CD1c-positive myeloid dendritic cell (primary cell): Measurements from ENCODE around the gene IFNL3.
"Not testable (repeated sequence)": the region's sequence is repeated elsewhere in the genome, so short reads cannot be mapped to it uniquely, and the experiment has no call there.

Experiments
- DNase-seq: peaks from one replicate; pipeline ENCODE4 v3.0.0-alpha.2; 2016; ENCODE audit errors: extremely low spot score

IFNL3 gene

DNA sequence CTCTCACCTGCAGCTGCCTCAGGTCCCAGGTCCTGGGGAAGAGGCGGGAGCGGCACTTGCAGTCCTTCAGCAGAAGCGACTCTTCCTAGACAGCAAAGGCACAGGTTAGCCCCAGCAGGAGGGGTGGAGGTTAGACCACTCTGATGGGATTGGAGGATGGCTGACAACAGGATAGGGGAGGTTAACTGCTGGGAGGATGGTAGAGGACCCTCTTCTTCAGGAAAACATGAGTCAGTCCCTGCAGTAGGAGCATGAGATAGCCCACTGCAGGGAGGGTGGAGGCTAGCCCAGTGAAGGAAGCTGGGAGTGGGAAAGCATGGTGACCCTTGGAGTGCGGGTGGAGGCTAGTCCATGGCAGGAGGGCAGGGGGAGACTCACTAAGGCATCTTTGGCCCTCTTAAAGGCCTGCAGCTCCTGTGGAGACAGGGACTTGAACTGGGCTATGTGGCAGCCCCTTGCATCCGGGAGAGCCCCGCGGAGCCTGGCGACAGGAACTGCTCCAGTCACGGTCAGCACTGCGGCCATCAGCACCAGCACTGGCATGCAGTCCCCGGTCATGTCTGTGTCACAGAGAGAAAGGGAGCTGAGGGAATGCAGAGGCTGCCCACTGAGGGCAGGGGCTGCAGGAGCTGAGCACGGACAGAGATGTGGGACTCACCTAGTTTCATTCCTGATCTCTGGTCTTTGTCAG lies at the start of gene IFNL3:
Gene IFNL3, minus strand, starts transcription at position 597 of the 691 bp plus-strand sequence. Its CDS starts 39 bp downstream, at position 558.
- DNase-seq: not testable (repeated sequence)

DNA sequence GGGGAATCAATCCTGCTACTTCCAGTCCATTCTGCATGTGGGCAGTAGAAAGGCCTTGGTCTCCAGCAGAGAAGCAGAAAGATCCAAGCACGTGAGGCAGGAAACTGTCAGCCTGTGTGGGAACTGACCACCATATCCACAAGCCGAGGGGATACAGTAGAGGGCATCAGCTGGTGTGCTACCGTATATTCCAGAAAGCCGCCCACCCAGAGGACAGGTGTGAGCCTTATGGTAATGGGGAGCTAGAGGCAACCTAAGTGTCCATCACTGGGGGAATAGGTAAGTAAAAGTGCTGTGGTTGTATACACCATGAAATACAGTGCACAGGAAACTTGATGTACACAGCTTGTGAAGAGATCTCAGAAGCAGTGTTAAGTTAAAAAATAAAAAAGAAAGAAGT lies 48.6 kb upstream of the IFNL3 start:
- DNase-seq: no peak

DNA sequence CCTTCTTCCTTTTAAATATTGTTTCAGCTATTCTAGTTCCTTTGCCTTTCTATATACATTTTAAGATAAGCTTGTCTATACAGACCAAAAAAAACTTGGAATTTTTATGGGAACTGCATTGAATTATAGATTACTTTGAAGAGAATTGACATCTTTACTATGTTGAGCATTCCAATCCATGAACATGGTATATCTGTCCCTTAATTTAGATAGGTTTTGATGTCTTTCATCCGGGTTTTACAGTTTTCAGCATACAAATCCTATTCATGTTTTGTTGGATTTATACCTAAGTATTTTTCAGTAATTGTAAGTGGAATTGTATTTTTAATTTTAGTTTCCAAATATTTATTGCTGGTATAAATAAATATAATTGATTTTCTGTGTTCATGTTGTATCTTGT lies 39.2 kb upstream of the IFNL3 start:
- no peak for DNase-seq

DNA sequence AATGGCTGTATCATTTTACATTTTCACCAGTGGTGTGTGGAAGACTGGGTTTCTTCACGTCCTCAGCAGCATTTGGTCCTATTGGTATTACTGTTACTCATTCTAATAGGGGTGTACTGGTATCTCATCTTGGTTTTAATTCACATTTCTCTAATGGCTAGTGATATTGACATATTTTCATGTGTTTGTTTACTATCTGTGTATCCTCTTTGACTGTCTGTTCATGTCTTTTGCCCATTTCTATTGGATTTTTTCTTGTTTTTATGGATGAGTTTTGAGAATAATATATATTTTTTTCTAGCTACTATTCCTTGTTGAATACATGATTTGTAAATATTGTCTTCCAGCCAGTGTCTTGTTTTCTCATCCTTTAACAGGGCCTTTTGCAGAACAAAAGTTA lies 37.2 kb upstream of the IFNL3 start:
- no peak for DNase-seq

DNA sequence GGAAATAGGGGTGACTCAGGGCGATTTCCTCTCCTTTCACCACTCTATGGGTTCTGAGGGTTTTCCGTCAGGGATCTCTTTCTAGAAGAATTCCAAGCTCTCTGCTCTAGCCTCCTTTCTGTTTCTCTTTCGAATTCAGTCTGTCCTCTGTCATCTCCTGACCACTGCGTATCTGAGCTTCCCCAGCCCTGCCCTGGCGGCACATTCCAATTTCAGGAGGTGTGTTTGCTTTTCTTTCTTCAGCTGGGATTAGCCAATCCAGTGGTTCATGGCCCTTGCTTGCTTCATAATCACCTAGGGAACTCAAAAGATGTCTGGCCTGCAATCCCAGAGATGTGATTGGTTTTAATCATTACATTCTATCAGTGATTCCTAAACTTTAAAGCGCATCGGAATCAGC lies 32.8 kb upstream of the IFNL3 start:
- DNase-seq: no peak

DNA sequence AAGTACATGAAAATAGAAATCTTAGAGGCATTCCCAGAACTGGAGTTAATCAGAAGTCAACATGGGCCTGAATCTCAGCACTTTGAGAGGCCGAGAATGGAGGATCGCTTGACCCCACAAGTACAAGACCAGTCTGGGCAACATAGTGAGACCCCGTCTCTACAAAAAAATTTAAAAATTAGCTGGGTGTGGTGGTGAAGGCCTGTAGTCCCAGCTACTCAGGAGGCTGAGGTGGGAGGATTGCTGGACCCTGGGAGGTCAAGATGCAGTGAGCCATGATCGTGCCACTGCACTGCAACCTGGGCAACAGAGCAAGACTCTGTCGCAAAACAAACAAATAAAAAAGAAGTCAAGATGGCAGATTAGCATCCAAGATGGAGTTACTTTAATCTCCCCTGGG lies 31.9 kb upstream of the IFNL3 start:
- no peak for DNase-seq

DNA sequence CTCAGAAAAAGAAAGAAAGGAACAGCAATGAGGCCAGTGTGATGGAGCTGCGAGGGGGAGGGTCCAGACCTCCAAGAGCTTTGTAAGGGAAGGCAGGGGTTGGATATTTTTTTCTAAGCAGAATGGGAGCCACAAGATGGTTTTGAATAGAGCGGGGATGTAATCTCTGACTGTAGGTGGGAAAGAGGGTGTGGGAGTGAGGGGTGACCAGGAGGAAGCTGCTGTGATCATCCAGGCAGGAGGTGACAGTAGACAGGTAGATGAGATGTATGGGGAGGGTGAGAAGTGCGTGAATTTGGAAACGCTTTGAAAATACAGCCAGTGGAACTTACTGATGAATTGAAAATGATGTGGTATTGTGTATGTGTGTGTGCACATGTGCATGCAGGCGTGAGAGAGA lies 30.8 kb upstream of the IFNL3 start:
- no peak for DNase-seq

DNA sequence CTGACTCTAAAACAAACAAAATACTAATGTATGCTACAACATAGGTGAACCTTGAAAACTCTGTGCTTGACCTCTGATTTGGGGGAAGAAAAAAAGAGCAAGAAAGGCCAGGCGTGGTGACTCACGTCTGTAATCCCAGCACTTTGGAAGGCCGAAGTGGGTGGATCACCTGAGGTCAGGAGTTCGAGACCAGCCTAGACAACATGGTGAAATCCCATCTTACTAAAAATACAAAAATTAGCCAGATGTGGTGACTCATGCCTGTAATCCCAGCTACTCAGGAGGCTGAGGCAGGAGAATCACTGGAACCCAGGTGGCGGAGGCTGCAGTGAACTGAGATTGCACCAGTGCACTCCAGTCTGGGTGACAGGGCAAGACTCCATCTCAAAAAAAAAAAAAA lies 29.1 kb upstream of the IFNL3 start:
- not testable (repeated sequence) for DNase-seq

DNA sequence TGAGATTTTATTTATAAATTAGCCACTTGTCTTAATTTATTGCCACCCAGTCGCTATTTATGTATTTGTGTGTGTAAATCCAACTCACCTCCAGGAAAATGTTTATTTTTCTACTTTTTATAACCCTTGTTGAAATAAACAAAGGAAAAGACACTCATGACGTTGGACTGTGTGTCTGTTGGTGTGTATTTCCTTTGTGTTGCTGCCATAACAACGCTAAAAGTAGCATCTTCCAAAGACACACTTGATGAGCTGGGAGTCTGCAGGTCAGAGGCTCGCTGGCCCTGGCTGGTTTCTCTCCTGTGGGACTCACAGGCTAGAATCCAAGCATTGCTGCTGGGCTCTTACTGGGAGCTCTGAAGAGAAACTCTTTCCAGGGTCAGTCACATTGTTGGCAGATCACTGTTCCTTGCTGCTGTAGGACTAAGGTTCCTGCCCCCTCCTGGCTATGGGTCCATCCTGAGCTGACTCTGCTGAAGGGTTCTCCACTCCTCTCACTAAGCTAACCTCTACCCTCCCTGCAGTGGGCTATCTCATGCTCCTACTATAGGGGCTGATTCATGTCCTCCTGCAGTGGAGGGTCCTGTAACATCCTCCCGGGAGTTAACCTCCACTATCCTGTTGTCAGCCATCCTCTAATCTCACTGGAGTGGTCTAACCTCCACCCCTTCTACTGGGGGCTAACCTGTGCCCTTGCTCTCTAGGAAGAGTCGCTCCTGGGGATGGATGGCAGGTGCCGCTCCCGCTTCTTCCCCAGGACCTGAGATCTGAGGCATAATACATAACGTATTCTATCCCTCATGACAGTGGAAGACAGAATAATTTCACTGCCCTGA lies 25.4 kb upstream of the IFNL3 start:
- DNase-seq: no peak

DNA sequence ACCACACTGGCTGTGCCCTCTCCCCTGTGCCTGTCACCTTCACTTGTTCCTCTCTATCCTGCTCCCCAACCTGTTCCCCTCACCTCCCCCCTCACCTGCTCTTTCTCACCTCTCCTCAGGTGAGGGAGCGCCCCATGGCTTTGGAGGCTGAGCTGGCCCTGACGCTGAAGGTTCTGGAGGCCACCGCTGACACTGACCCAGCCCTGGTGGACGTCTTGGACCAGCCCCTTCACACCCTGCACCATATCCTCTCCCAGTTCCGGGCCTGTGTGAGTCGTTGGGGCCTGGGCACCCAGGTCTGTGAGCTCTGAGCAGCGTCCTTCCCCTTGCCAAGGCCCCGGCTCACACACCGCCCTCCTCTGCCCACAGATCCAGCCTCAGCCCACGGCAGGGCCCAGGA lies 24.6 kb upstream of the IFNL3 start:
- DNase-seq: not testable (repeated sequence)

DNA sequence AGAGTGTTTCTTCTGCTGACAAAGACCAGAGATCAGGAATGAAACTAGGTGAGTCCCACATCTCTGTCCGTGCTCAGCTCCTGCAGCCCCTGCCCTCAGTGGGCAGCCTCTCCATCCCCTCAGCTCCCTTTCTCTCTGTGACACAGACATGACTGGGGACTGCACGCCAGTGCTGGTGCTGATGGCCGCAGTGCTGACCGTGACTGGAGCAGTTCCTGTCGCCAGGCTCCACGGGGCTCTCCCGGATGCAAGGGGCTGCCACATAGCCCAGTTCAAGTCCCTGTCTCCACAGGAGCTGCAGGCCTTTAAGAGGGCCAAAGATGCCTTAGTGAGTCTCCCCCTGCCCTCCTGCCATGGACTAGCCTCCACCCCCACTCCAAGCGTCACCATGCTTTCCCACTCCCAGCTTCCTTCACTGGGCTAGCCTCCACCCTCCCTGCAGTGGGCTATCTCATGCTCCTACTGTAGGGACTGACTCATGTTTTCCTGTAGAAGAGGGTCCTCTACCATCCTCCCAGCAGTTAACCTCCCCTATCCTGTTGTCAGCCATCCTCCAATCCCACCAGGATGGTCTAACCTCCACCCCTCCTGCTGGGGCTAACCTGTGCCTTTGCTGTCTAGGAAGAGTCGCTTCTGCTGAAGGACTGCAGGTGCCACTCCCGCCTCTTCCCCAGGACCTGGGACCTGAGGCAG lies 23.9 kb upstream of the IFNL3 start:
- not testable (repeated sequence) for DNase-seq

DNA sequence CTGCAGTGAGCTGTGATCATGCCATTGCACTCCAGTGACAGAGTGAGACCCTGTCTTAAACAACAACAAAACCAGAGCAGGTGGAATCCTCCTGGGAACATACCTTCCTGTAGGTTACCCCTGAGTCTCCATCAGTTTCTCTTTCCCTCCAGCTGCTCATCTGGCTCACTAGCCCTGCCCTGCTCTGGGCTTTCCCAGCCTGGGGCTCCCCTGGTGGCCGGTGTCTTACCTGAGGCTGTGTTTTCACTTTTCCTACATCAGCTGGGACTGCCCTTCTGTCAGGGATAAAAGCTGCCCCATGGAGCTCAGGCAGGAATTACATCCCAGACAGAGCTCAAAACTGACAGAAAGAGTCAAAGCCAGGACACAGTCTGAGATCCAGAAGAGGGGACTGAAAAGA lies 23.3 kb upstream of the IFNL3 start, which contains the start of gene IFNL2:
Gene IFNL2, plus strand, starts transcription at position 312 of the 400 bp plus-strand sequence. CDS start 173 bp downstream, outside the sequence.
- DNase-seq: not testable (repeated sequence)

DNA sequence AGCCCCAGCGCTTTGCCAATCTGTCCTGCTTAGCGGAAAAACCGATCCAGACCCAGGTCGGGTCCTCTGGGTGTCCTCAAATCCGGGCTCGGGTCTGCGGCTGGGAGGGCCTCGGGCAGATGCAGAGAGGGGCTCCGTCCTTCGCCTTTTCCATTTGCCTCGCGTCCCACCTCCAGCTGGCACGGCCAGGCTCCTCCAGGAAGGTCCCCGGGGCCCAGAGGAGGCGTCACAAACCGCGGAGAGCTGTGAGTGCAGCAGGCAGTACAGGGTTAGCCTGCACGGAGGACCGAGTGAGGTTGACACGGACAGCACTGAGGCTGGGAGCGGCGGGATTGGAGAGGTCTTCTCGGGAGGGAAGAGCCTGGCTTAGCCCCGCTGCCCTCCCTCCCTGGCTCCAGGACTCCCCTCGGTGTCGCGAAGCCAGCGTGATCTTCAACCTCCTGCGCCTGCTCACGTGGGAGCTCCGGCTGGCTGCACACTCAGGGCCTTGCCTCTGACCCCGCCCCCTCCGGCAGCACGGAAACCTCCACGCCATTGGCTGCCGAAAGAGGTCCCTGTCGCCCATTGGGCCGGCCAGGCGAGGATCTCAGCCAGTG lies 20.6 kb upstream of the IFNL3 start:
- no peak for DNase-seq

DNA sequence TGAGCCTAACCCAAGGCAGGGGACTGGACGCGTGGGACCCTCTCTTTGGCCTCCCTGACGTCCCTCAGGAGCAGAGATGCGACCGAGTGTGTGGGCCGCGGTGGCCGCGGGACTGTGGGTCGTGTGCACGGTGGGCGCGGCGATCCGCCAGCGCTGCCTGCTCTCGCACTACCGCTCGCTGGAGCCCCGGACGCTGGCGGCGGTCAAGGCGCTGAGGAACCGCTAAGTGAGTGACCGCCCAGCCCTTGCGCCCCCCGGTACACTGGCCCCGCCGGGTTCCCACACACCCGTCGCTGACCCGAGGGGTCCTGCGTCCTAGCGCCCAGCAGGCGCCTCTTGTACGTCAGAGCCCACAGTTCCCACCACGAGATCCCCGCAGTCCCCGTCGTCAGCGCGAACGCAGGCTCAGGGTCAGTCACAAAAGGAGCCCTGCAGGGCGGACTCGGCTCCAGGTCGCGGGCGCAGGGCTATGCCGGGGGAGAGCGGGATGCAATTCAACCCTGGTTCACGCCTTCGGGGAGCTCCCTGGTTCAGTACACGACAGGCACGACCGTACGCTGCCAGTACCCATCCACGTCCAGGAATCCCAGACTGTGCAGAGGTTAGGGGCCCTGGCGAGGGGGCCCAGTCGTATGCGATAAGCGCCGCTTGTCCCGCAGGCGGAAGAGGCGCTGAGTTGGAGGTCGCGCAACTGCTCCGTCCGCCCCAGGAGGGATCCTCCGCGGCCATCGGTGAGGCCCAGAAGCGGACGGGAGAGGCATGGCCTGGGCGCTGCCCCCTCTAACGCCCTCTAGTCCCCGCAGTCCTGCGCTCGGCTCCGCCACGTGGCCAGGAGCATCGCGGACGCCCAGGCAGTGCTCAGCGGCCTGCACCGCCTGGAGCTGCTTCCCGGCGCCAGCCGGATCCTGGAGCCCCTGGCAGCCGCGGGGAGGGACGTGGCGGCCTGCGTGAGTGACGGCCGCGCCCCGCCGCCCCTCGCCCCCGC lies 19.8 kb upstream of the IFNL3 start:
- no peak for DNase-seq

DNA sequence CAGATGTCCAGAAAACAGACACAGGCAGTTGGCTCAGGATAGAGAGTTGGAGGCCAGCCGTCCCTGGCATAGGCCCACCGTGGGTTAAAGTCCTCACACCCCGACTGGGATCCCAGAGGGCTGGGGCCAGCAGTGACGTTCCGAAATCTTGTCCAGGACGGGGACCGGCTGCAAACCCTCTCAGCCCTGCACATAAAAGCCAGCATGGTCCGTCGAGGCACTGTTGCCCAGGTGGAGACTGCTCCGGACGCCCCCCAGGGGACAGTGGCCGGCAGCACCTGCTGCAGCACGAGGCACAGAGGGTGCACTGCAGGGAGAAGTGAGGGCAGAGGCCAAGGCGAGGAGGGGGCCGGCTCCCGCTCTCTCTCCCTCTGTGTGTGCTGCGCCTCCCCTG lies 19.1 kb upstream of the IFNL3 start:
- DNase-seq: no peak

DNA sequence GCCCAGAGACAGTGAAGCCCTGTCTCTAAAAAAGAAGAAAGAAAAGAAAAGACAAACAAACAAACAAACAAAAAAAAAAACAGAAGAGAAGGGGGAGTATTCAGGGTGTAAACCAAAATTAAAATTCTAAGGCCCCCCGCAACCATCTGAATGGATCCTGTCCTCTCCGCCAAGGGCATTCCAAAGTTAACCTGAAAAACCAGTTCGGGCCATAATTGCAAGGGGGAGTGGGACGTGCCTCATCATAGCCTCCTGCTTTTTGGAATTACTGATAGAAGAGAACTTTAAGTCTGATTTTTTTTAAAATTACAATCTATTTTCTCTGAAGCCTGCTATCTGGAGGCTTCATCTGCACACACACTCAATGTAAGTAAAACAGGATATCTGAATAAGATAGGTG lies 17.7 kb upstream of the IFNL3 start:
- DNase-seq: no peak

DNA sequence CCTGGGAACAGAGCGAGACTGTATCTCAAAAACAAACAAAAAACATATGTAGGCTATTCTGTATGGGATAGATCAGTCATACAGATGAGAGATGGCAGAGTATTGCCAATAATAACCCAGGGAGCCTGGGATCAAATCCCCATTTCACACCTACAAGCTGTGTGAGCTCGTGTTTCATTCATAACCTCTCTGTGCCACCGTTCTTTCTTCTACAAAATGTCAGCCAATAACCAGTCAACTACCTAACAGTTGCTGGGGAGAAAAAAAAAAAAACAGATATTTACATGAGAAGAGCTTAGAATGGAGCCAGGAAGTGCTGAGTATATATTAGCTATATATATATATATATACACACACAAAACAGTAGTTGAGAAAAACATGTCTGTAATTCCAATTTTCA lies 16.9 kb upstream of the IFNL3 start:
- no peak for DNase-seq

DNA sequence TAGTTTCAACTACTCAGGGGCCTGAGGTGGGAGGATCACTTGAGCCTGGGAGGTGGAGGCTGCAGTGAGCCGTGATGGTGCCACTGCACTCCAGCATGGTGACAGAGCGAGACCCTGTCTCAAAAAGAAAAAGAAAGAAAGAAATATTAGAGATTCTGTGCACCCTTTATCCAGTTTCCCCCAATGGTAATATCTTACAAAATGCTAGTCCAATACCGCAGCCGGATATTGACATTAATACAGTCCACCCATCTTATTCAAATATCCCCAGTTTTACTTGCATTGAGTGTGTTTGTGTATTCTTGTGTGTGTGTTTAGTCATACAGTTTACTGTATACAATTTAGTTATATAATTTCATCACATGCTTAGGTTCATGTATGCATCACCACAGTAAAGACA lies 12.4 kb upstream of the IFNL3 start:
- DNase-seq: no peak

DNA sequence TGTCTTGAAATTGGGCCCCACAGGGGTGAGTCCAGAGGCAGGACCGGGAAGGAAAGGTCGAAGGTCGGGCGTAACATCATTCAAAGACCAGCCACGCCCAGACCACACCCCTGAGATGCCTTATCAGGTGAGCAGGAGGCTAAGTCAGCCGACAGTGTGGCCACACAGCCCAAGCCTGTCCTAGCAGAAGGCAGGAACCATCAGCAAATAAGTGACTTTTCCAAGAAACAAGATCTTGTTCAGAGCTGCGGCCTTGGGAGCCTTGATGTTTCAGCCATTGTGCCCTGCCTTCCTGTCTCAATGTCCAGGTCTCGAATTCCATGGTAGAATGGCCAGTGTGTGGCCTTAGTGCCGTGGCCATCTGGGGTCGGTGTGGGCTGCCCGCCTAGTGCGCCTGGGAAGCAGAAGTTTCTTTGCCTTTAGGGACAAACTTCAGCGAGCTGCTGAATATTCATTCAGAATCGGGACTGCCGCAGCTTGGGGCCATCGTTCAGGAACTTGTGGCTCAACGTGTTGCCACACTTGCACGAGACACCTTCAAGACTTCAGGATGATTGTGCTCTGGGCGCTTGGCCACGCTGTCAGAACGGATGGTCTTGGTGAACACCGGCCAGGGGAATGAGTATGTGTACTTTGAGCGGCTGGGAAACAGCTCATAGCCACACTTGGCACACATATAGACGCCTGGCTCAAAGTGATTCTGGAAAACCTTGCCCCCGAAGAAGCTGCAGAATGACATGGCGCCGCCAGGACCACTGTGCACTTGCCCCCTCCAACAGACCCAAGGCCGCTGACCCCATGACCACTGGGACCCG lies 9.9 kb upstream of the IFNL3 start:
- DNase-seq: no peak
